Amniotic epithelial cell (primary cell): ENCODE results near the gene VAMP3.
A peak's percentile ranks its signal among the peaks of the same experiment; 100 is the strongest.
"Not testable (repeated sequence)": the region's sequence is repeated elsewhere in the genome, so short reads cannot be mapped to it uniquely, and the experiment has no call there.

Experiments
- DNase-seq: peaks from one replicate; pipeline ENCODE4 v3.0.0-alpha.2; 2010; ENCODE audit warnings: low read depth

The VAMP3 gene

DNA sequence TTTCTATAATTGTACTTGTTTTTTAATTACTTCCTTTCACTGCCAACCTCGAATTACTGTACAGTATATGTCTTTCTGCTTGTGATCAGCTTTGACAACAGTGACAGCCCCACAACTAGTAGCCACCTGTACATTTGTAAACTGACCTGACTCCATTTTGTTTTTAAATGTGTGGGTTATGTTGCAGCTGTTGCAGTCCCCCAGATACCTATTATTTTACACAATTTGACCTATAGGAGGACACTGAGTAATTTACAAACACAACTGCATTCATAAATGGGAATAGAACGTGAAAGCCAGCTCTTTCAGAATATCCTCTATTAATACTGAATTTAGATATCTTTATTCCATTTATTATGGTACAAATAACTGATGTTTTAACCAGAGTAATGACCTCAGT is 2.5 kb upstream of the VAMP3 start:
- DNase-seq, result no peak

- DNase-seq, result no peak
Observed at GRCh38 chr1:7769673-7770412, 1.3 kb upstream of the VAMP3 start.

DNA sequence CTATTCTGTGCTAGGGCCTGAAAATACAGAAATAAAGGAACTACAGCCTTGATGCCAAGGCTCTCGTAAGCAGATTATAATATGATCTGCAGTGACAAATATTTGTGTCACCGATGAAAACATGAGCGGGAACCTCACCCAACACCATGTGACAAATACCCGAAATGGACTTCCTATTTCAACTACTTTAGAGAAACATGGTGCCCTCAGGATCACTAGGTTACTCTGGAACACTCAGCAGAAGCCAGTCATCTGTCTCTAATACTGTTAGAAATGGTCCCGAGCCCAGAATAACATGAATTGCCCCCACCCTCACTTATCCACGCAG is 463 bp upstream of the VAMP3 start:
- no peak for DNase-seq

DNA sequence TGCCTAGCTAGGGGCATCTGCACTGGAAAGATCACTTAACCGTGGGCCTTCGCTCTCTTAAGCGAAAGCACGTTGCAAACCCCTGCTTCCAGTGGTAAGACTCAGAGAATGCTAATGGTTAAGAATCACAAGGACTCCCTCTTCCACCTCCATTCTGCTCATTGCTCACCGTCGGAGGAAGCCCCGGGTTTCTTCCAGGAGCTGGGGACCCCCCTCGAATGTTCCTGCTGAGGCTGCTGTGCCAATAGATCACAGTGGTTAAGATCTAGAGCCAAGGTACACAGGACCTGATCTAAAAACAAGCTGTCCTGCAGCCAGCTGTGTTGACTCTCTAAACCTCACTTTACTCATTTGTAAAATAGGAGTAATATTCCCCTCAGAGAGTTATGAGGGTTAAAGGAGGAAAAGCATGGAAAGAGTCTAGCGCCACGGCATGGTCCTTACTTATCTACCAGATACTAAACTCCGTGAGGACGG is 765 bp downstream of the VAMP3 start:
- DNase-seq, result no peak

DNA sequence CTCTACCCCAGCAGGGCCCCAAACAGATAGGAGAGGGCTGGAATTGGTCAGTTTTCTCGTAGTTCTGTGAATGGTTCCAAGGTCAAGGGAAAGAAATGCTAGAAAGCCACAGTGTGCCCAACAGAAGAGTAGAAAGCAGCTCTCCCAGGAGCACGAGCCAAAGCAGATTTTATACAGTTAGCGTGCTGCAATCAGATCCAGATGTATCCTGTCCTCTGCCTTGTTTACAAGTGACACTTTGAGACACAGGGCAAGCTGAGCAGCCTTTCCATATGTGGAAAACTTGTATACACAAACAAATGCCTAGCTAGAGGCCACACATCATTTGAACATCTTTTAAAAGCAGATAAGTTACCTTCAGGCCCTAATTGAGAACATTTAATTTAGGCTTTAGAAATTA is 6.5 kb downstream of the VAMP3 start:
- DNase-seq, result no peak

GRCh38 chr1:7778133-7778628 is 7.1 kb downstream of the VAMP3 start:
- DNase-seq, result no peak

GRCh38 chr1:7780976-7781375 is 9.9 kb downstream of the VAMP3 start:
- DNase-seq, result no peak

- DNase-seq, result no peak
Observed at GRCh38 chr1:7781501-7781900, 10.4 kb downstream of the VAMP3 start.

DNA sequence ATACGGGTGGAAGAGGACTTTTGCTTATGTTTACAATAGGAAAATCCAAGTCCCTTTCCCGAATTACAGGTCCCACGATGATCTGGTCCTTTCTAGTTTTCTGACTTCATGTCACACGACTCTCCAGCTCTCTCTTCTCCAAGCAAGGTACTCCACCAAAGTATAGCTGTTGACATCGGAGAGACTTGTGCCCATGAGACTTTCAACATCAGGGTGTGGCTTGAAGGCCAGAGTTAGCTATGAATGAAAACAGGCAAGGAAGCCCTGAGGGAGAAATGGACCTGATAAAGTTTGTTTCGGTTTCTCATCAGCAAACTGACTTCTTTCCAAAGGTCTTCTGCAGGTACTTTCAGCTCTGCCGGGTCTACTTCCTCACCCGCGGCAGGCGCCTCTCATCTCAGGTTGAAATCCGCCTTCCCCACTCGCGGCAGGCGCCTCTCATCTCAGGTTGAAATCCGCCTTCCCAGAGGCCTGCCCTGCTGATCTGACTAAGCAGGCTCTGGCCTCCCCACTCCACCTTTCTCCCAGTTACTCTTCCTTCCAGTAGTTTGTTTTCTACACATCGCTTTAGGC is 10.9 kb downstream of the VAMP3 start:
- DNase-seq, result no peak

DNA sequence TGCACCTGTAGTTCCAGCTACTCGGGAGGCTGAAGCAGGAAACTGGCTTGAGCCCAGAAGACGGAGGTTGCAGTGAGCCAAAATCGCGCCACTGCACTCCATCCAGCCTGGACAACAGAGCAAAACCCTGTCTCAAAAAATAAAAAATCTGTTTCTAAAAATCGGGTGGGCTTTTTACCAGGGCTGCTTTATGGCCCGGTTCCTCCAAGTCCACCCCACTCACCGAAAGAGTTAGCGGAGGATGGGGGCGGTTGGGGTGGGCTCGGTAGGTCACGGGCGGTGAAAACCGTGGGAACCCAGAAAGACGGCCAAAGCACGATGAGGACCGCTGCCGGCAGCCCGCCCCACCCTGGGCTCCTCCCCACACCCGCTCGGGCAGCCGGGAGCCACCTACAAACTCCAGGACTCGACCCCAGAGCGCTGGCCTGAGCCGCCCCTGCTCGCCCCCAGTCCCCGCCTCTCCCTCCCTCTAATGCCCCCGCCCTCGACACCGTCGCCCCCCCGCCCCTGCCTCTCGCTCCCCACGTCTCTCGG is 12.1 kb downstream of the VAMP3 start:
- DNase-seq, result peak; percentile 14

- peak; percentile 92 for DNase-seq
Observed at GRCh38 chr1:7783826-7784491, 12.9 kb downstream of the VAMP3 start, which contains the start of gene PER3. PER3 (plus strand) TSS chr1:7784291; CDS start chr1:7784878, 587 bp downstream.

GRCh38 chr1:7784492-7785071 is 13.5 kb downstream of the VAMP3 start:
- DNase-seq, result no peak

DNA sequence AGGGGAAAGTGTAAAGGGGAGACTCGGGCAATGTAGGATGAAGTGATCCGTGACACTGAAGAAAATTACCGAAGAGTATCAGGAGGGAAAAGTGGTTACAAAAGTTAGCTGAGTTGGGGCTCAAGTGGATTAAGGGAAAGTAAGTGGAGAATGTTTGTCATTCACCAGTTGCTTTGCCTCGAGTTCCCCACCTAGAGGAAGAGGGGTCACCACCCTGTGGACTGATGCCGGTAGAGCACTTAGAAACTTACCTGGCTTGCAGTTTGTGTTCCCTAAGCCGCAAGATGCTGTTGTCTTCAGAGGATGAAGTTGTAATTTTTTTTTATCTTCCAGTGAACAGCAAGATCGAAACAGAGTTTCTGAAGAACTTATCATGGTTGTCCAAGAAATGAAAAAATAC is 14.0 kb downstream of the VAMP3 start:
- no peak for DNase-seq

DNA sequence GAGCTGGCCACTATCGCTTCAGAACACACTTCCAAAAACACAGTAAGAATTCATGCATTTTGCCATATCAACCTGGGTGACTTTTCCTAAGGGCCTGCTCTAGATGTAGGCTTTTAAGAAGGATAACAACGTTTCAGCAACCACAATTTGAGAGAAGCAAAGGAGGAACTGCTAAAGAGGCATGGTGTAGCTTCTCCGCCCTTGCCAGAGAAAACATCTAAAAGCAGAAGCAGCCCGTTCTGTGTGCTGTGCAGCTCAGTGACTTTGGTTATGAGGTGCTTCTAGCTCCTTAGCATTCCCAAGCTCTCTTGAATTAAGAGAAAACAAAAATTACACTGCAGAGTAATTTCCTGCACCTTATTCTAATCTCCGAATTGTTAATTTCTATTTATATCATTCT is 15.7 kb downstream of the VAMP3 start:
- no peak for DNase-seq

DNA sequence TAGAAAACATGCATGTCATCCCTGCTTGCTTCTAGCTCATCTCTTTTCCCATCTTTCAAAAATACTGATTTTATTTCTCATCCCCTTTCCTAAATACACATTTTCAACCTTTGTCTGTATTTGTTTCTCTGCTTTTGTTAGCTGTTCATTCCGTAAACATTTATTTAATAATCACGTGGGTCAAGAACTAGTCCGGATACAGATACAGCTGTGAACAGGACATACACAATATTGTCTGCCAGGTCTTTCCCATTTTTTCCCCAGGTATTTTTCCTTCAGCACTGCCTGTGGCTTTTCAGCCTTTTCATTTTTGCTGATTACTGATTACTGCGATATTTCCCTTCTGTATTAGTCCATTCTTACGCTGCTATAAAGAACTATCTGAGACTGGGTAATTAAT is 18.7 kb downstream of the VAMP3 start:
- DNase-seq, result no peak

DNA sequence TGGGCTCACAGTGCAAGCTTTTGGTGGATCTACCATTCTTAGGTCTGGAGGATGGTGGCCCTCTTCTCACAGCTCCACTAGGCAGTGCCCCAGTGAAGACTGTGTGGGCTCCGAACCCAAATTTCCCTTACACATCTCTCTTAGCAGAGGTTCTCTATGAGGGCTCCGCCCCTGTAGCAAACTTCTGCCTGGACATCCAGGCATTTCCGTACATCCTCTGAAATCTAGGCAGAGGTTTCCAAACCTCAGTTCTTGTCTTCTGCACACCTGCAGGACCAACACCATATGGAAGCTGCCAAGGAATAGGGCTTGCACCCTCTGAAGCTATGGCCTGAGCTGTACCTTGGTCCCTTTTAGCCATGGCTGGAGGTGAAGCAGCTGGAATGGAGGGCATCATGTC is 19.9 kb downstream of the VAMP3 start:
- DNase-seq, result not testable (repeated sequence)

GRCh38 chr1:7795406-7795805 is 24.3 kb downstream of the VAMP3 start:
- DNase-seq, result no peak

DNA sequence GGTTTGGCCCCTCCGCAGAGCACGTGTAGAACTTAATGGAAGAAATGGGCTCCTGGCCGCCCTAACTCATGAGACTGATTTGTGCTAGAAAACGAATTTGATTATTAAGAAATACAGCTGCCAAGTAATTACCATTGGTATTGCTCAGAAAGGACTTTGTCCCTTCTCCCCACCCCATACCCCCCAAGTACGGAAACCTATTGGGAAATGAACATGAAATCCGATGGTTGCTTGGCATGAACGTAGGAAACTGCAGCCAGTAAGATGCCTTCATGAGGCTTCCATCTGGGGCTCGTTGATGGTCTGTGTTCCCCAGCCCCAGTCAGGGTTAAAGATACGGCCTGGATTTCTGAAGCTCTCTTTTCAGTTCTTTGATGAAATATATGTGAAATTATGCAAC is 34.4 kb downstream of the VAMP3 start:
- no peak for DNase-seq

GRCh38 chr1:7808253-7808844 is 37.3 kb downstream of the VAMP3 start:
- DNase-seq, result peak; percentile 59

DNA sequence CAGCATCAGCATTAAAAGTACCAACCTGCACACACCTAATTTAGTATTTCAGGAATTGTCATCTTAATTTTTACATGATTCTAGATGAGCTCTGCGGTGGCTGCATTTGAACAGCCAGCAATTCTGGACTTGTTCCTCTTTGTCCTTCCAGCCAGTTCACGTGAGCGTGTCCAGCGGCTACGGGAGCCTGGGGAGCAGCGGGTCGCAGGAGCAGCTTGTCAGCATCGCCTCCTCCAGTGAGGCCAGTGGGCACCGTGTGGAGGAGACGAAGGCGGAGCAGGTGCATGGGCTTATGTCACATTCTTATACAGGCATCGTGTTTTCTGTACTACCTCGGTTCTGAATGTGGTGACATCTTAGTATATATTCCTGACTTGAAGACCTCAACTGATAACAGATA is 38.6 kb downstream of the VAMP3 start:
- no peak for DNase-seq

GRCh38 chr1:7810395-7810794 is 39.3 kb downstream of the VAMP3 start:
- peak; percentile 84 for DNase-seq

DNA sequence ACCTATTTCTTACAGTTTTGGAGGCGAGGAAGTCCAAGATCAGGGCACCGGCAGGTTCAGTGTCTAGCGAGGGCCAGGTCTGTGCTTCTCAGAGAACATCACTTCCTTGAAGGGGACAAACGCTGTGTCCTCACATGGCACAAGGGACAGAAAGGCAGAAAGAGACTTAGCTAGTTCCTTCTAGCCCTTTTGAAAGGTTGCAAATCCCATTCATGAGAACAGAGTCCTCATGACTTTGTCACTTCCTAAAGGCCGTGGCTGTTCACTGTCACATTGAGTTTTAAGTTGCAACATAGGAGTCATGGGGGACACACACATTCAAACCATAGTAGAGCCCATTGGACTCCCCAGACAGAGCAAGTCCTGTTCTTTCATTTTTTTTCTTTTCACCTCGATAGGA is 40.4 kb downstream of the VAMP3 start:
- no peak for DNase-seq
